HepG2 (cell line): ENCODE data around the gene PHKG2. TPM values are rescaled to one million over a fixed set of nuclear protein-coding genes. Genes with fewer than 3 reads are reported as not detected.

ENCODE experiments used
- ASH2L ChIP-seq: fragments of 300-600, 200-600 bp; sonication (generic); IDR thresholded peaks from 2 replicates; pipeline ENCODE4 v1.7.0; 2017; ENCODE audit warnings: low read depth, mild to moderate bottlenecking, moderate library complexity, mixed read lengths, low read length; ENCODE audit not compliant: insufficient read length
- ATF3 ChIP-seq: sonication (generic); formaldehyde crosslinking; IDR thresholded peaks from 2 replicates; pipeline ENCODE4 v1.4.0; 2020; ENCODE audit warnings: missing genetic modification reagents
- CSRNP2 ChIP-seq: sonication (generic); formaldehyde crosslinking; conservative IDR thresholded peaks from 2 replicates; pipeline ENCODE4 v1.8.0; 2022; ENCODE audit warnings: low read depth, missing genetic modification reagents
- EP300 ChIP-seq, 3 experiments: sonication (generic) in 1 of 3; formaldehyde crosslinking in 1 of 3; IDR thresholded peaks; 2 replicates each; pipeline versions ENCODE4 v1.5.1 to v1.6.1; 2011 to 2020; ENCODE audit warnings: low read depth in 2 of 3, low read length in 2 of 3, borderline replicate concordance in 1 of 3, improper control_type of control experiment in 1 of 3, mild to moderate bottlenecking in 1 of 3, missing genetic modification reagents in 1 of 3, moderate library complexity in 1 of 3
- GPN1 ChIP-seq: sonication (generic); formaldehyde crosslinking; IDR thresholded peaks from 2 replicates; pipeline ENCODE4 v1.5.1; 2020; ENCODE audit warnings: missing genetic modification reagents, borderline replicate concordance
- MED8 ChIP-seq: sonication (generic); formaldehyde crosslinking; IDR thresholded peaks from 2 replicates; pipeline ENCODE4 v1.8.1; 2023; ENCODE audit warnings: mild to moderate bottlenecking, missing genetic modification reagents; ENCODE audit not compliant: insufficient replicate concordance
- MLLT10 ChIP-seq: sonication (generic); formaldehyde crosslinking; IDR thresholded peaks from 2 replicates; pipeline ENCODE4 v1.4.0; 2020; ENCODE audit warnings: missing genetic modification reagents
- MYC ChIP-seq: sonication (generic); formaldehyde crosslinking; IDR thresholded peaks from 2 replicates; pipeline ENCODE4 v1.9.0; 2021; ENCODE audit warnings: missing genetic modification reagents, borderline replicate concordance
- PHF20 ChIP-seq: sonication (generic); formaldehyde crosslinking; IDR thresholded peaks from 2 replicates; pipeline ENCODE4 v1.5.0; 2020; ENCODE audit warnings: mild to moderate bottlenecking, missing genetic modification reagents
- PITX1 ChIP-seq: sonication (generic); formaldehyde crosslinking; IDR thresholded peaks from 2 replicates; pipeline ENCODE4 v1.5.1; 2020; ENCODE audit warnings: mild to moderate bottlenecking, missing genetic modification reagents
- RAD51 ChIP-seq: fragments of 450-650 bp; IDR thresholded peaks from 2 replicates; pipeline ENCODE4 v1.6.1; 2016; ENCODE audit warnings: borderline replicate concordance
- SNAPC5 ChIP-seq: sonication (generic); formaldehyde crosslinking; IDR thresholded peaks from 2 replicates; pipeline ENCODE4 v1.8.1; 2023; ENCODE audit warnings: mild to moderate bottlenecking, missing genetic modification reagents, borderline replicate concordance
- ZFP36L1 ChIP-seq: sonication (generic); formaldehyde crosslinking; IDR thresholded peaks from 2 replicates; pipeline ENCODE4 v1.8.0; 2022; ENCODE audit warnings: mild to moderate bottlenecking, missing genetic modification reagents, moderate library complexity
- ZNF562 ChIP-seq: sonication (generic); formaldehyde crosslinking; IDR thresholded peaks from 2 replicates; pipeline ENCODE4 v1.8.0; 2022; ENCODE audit warnings: missing genetic modification reagents, borderline replicate concordance
- ZNF615 ChIP-seq: sonication (generic); formaldehyde crosslinking; IDR thresholded peaks from 2 replicates; pipeline ENCODE4 v1.5.0; 2020; ENCODE audit warnings: mild to moderate bottlenecking, missing genetic modification reagents, borderline replicate concordance
- ZNF878 ChIP-seq: sonication (generic); formaldehyde crosslinking; IDR thresholded peaks from 2 replicates; pipeline ENCODE4 v1.8.1; 2023; ENCODE audit warnings: mild to moderate bottlenecking, missing genetic modification reagents, moderate library complexity
- polyA plus RNA-seq, 8 experiments: library from polyadenylated mRNA; depleted of rRNA in 3 of 8; stranded (reverse) in 7 of 8; unstranded in 1 of 8; fragments of >200 nt; fragmentation: Illumina TruSeq in 4 of 8; extraction: Trizol in 4 of 8; gene quantifications; 2 replicates each; pipeline versions ENCODE4 v1.2.1 to v1.2.3, GENCODE V29; 2011 to 2016; ENCODE audit warnings: low read depth in 4 of 8, missing spikeins in 1 of 8, mixed read lengths in 1 of 8; ENCODE audit not compliant: insufficient read depth in 1 of 8
- total RNA-seq, 5 experiments: library from RNA; depleted of rRNA; stranded (reverse); fragments of >200 nt; fragmentation: Illumina TruSeq; extraction: Trizol; gene quantifications; 2 replicates each; pipeline ENCODE4 v1.2.3, GENCODE V29; 2016; ENCODE audit warnings: low read depth in 1 of 5
- TF ChIP-seq, protein P1 (sequence below): sonication (generic); formaldehyde crosslinking; IDR thresholded peaks from 2 replicates; pipeline ENCODE4 v1.4.0; 2020; ENCODE audit warnings: mild to moderate bottlenecking, missing genetic modification reagents, borderline replicate concordance
- TF ChIP-seq, protein P2 (sequence below): sonication (generic); formaldehyde crosslinking; IDR thresholded peaks from 2 replicates; pipeline ENCODE4 v1.4.0; 2020; ENCODE audit warnings: mild to moderate bottlenecking, missing genetic modification reagents

Gene PHKG2
- total and polyA plus RNA-seq, 2 of the 13 experiments (the other 11 are each of a cell fraction or from before 2014, with no cell fraction given), result 37.4 to 42.1 TPM

DNA sequence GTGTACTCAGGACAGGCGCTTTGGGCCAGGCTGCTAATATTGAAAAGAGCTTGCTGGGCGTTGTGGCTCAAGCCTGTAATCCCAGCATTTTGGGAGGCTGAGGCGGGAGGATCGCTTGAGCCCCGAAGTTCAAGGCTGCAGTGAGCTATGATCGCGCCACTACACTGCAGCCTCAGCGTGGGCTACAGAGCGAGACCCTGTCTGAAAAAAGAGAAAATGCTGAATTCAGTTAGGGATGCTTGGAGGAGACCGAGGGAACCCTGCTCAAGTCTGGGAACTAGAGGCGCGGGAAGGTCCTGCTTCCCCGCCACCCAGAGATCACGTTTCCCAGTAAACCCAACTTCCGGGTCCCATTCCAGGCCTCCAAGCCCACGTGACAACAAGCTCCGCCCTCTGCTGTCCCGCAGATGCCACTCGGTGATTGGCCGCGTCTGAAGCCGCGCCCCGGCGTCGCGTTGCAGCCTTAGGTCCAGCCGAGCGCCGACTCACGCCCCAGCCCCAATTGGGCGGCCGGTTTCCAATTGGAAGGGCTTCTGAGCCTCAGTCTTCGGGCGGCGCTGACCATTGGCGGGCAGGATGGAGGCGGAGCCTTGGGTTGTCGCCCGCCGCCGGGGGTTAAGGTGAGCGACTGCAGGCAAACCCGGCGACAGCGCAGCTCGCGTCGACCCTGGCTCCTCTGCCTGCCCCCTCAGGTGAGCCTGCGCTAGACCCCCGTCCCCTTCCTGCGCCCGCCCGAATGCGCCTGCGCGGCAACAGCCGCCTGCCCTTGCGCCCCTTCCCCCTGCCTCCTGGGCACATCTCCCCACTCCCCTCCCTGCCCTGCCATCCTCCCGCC is at the start of gene PHKG2 (continued):
- TF ChIP-seq EP300 (IDR thresholded peaks at IDR 0.05; ENCODE audit: low read depth in 2 of 2, low read length in 2 of 2) (peak; percentile 28 to 35; a peak in 3 of 4 replicates), EP300 (CRISPR knock-in tag; IDR thresholded peaks at IDR 0.05; ENCODE audit: borderline replicate concordance) (peak; percentile 32; the same call in 1 of the 2 replicates), CSRNP2 (CRISPR knock-in tag) (no peak), MED8 (CRISPR knock-in tag) (no peak), ZNF562 (no peak), ZNF878 (CRISPR knock-in tag) (0 out of 2 replicates have a peak, but pooled peaks have one; percentile 42), RAD51 (peak; percentile 93), GPN1 (CRISPR knock-in tag) (no peak), MLLT10 (CRISPR knock-in tag) (no peak), ZFP36L1 (peak; percentile 23; the same call in 1 of the 2 replicates), ZNF615 (CRISPR knock-in tag) (no peak), ATF3 (CRISPR knock-in tag) (no peak), PITX1 (peak; percentile 89), SNAPC5 (CRISPR knock-in tag) (no peak), PHF20 (CRISPR knock-in tag) (peak; percentile 91), ASH2L (peak; percentile 65), MYC (CRISPR knock-in tag) (peak; percentile 91)
- TF ChIP-seq, protein P1, sequence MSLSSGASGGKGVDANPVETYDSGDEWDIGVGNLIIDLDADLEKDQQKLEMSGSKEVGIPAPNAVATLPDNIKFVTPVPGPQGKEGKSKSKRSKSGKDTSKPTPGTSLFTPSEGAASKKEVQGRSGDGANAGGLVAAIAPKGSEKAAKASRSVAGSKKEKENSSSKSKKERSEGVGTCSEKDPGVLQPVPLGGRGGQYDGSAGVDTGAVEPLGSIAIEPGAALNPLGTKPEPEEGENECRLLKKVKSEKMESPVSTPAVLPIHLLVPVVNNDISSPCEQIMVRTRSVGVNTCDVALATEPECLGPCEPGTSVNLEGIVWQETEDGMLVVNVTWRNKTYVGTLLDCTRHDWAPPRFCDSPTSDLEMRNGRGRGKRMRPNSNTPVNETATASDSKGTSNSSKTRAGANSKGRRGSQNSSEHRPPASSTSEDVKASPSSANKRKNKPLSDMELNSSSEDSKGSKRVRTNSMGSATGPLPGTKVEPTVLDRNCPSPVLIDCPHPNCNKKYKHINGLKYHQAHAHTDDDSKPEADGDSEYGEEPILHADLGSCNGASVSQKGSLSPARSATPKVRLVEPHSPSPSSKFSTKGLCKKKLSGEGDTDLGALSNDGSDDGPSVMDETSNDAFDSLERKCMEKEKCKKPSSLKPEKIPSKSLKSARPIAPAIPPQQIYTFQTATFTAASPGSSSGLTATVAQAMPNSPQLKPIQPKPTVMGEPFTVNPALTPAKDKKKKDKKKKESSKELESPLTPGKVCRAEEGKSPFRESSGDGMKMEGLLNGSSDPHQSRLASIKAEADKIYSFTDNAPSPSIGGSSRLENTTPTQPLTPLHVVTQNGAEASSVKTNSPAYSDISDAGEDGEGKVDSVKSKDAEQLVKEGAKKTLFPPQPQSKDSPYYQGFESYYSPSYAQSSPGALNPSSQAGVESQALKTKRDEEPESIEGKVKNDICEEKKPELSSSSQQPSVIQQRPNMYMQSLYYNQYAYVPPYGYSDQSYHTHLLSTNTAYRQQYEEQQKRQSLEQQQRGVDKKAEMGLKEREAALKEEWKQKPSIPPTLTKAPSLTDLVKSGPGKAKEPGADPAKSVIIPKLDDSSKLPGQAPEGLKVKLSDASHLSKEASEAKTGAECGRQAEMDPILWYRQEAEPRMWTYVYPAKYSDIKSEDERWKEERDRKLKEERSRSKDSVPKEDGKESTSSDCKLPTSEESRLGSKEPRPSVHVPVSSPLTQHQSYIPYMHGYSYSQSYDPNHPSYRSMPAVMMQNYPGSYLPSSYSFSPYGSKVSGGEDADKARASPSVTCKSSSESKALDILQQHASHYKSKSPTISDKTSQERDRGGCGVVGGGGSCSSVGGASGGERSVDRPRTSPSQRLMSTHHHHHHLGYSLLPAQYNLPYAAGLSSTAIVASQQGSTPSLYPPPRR (CRISPR knock-in tag), result no peak
- TF ChIP-seq, protein P2, sequence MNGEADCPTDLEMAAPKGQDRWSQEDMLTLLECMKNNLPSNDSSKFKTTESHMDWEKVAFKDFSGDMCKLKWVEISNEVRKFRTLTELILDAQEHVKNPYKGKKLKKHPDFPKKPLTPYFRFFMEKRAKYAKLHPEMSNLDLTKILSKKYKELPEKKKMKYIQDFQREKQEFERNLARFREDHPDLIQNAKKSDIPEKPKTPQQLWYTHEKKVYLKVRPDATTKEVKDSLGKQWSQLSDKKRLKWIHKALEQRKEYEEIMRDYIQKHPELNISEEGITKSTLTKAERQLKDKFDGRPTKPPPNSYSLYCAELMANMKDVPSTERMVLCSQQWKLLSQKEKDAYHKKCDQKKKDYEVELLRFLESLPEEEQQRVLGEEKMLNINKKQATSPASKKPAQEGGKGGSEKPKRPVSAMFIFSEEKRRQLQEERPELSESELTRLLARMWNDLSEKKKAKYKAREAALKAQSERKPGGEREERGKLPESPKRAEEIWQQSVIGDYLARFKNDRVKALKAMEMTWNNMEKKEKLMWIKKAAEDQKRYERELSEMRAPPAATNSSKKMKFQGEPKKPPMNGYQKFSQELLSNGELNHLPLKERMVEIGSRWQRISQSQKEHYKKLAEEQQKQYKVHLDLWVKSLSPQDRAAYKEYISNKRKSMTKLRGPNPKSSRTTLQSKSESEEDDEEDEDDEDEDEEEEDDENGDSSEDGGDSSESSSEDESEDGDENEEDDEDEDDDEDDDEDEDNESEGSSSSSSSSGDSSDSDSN (CRISPR knock-in tag), result peak; percentile 81
